Measurements from ENCODE around the gene SNX30.

Gene SNX30

GRCh38 chr9:112762726-112763518, 12.4 kb downstream of the SNX30 start:
- TF ChIP-seq EZH2 (IDR thresholded peaks at IDR 0.05; ENCODE audit: borderline replicate concordance, low read depth, low read length, severe bottlenecking) (no peak), CTCF (IDR thresholded peaks at IDR 0.05; ENCODE audit: borderline replicate concordance, extremely low read depth, low read length, poor library complexity, severe bottlenecking) (no peak)
- no peak for ATAC-seq (ENCODE audit: insufficient read depth, low read depth)
- H4K20me1 ChIP-seq (ENCODE audit: insufficient read depth, low read length), result no peaks in the 10 kb centered on the region

GRCh38 chr9:112764344-112764743, 13.8 kb downstream of the SNX30 start:
- no peak overlapping the region for H3K4me2 ChIP-seq (ENCODE audit: insufficient read depth, low read length)
- TF ChIP-seq EZH2 (IDR thresholded peaks at IDR 0.05; ENCODE audit: borderline replicate concordance, low read depth, low read length, severe bottlenecking) (no peak), CTCF (IDR thresholded peaks at IDR 0.05; ENCODE audit: borderline replicate concordance, extremely low read depth, low read length, poor library complexity, severe bottlenecking) (no peak)
- H2AFZ ChIP-seq (ENCODE audit: low read depth, low read length), result no peak overlapping the region
- H3K4me3 ChIP-seq (ENCODE audit: low read depth in 1 of 2, low read length in 2 of 2), result no peak overlapping the region
- H3K27me3 ChIP-seq (ENCODE audit: insufficient read depth, low read length, poor library complexity), result no peaks in the 10 kb centered on the region
- no peaks in the 10 kb centered on the region for H3K79me2 ChIP-seq (ENCODE audit: insufficient read depth, low read length)
- no peak overlapping the region for H3K9ac ChIP-seq (ENCODE audit: low read depth, low read length)
- no peaks in the 10 kb centered on the region for H4K20me1 ChIP-seq (ENCODE audit: insufficient read depth, low read length)
- no peak for DNase-seq
- no peak overlapping the region for H3K27ac ChIP-seq (ENCODE audit: low read length)
- no peaks in the 10 kb centered on the region for H3K9me3 ChIP-seq (ENCODE audit: insufficient read depth, low read length, severe bottlenecking)
- no peak for ATAC-seq (ENCODE audit: insufficient read depth, low read depth)
- H3K36me3 ChIP-seq (ENCODE audit: insufficient read depth, low read length), result no peaks in the 10 kb centered on the region
- H3K4me1 ChIP-seq (ENCODE audit: insufficient read depth, low read length), result no peaks in the 10 kb centered on the region

More at GRCh38 chr9:112762726-112763518, 12.4 kb downstream of the SNX30 start:
- Histone ChIP-seq H3K9me3 (ENCODE audit: insufficient read depth, low read length, severe bottlenecking) (no peaks in the 10 kb centered on the region), H3K4me1 (ENCODE audit: insufficient read depth, low read length) (no peaks in the 10 kb centered on the region), H3K79me2 (ENCODE audit: insufficient read depth, low read length) (no peaks in the 10 kb centered on the region), H3K4me2 (ENCODE audit: insufficient read depth, low read length) (no peak overlapping the region), H3K27ac (ENCODE audit: low read length) (no peak overlapping the region), H2AFZ (ENCODE audit: low read depth, low read length) (no peak overlapping the region), H3K36me3 (ENCODE audit: insufficient read depth, low read length) (no peaks in the 10 kb centered on the region), H3K27me3 (ENCODE audit: insufficient read depth, low read length, poor library complexity) (no peaks in the 10 kb centered on the region), H3K4me3 (ENCODE audit: low read depth in 1 of 2, low read length in 2 of 2) (no peak overlapping the region), H3K9ac (ENCODE audit: low read depth, low read length) (no peak overlapping the region)
- DNase-seq, result no peak

GRCh38 chr9:112764837-112765236, 14.3 kb downstream of the SNX30 start:
- H3K4me3 ChIP-seq (ENCODE audit: low read depth in 1 of 2, low read length in 2 of 2), result no peak overlapping the region
- no peaks in the 10 kb centered on the region for H3K4me1 ChIP-seq (ENCODE audit: insufficient read depth, low read length)
- H3K27me3 ChIP-seq (ENCODE audit: insufficient read depth, low read length, poor library complexity), result no peaks in the 10 kb centered on the region
- H3K79me2 ChIP-seq (ENCODE audit: insufficient read depth, low read length), result no peaks in the 10 kb centered on the region
- H3K27ac ChIP-seq (ENCODE audit: low read length), result no peak overlapping the region
- DNase-seq, result no peak
- no peak overlapping the region for H3K4me2 ChIP-seq (ENCODE audit: insufficient read depth, low read length)
- no peak for ATAC-seq (ENCODE audit: insufficient read depth, low read depth)
- no peak overlapping the region for H3K9ac ChIP-seq (ENCODE audit: low read depth, low read length)
- no peaks in the 10 kb centered on the region for H3K36me3 ChIP-seq (ENCODE audit: insufficient read depth, low read length)
- no peak overlapping the region for H2AFZ ChIP-seq (ENCODE audit: low read depth, low read length)
- no peaks in the 10 kb centered on the region for H3K9me3 ChIP-seq (ENCODE audit: insufficient read depth, low read length, severe bottlenecking)
- H4K20me1 ChIP-seq (ENCODE audit: insufficient read depth, low read length), result no peaks in the 10 kb centered on the region
- TF ChIP-seq CTCF (IDR thresholded peaks at IDR 0.05; ENCODE audit: borderline replicate concordance, extremely low read depth, low read length, poor library complexity, severe bottlenecking), result no peak
- TF ChIP-seq EZH2 (IDR thresholded peaks at IDR 0.05; ENCODE audit: borderline replicate concordance, low read depth, low read length, severe bottlenecking), result no peak
